Body of pancreas (tissue), 4 donors: ENCODE measurements around the gene NKAIN2. TPM values are rescaled to one million over a fixed set of nuclear protein-coding genes. Genes with fewer than 3 reads are reported as not detected.
"Not testable (repeated sequence)": the region's sequence is repeated elsewhere in the genome, so short reads cannot be mapped to it uniquely, and the experiment has no call there.

ENCODE experiments used
- ATAC-seq: fragments of 150-250 bp; one replicate; pipeline ENCODE4 v1.9.1; 2016
- DNase-seq, 4 donors: peaks; one replicate each; pipeline ENCODE4 v3.0.0-alpha.2; 2019
- H3K27ac ChIP-seq, 4 donors: fragments of 200-600 bp; sonication (generic); 1 replicate in 3 of 4; 2 replicates in 1 of 4; pipeline versions ENCODE4 v1.5.1 to v1.6.1; 2016 to 2019; ENCODE audit warnings: mild to moderate bottlenecking in 1 of 4, mixed read lengths in 1 of 4, moderate library complexity in 1 of 4
- H3K27me3 ChIP-seq, 2 donors: fragments of 200-600 bp; sonication (generic); one replicate each; pipeline ENCODE4 v1.6.0; 2016; ENCODE audit warnings: mild to moderate bottlenecking in 1 of 2
- H3K36me3 ChIP-seq, 2 donors: fragments of 200-600 bp; sonication (generic); replicated peaks in 1 of 2; 2 replicates each; pipeline ENCODE4 v1.5.1; 2016; ENCODE audit warnings: low read depth in 2 of 2; ENCODE audit not compliant: insufficient read depth in 1 of 2
- H3K4me1 ChIP-seq: fragments of 200-600 bp; sonication (generic); one replicate; pipeline ENCODE4 v1.6.0; 2016
- H3K4me3 ChIP-seq, 2 donors: fragments of 200-600 bp; sonication (generic); 1 replicate in 1 of 2; 2 replicates in 1 of 2; pipeline ENCODE4 v1.5.1; 2016 to 2019
- H3K9me3 ChIP-seq, 3 donors: fragments of 200-600 bp; sonication (generic); 1 replicate in 2 of 3; 2 replicates in 1 of 3; pipeline ENCODE4 v1.5.1; 2016
- POLR2A ChIP-seq, 3 donors: fragments of 450-650 bp; IDR thresholded peaks; one replicate each; pipeline ENCODE4 v1.6.1; 2016; ENCODE audit warnings: antibody characterized with exemption in 3 of 3, mild to moderate bottlenecking in 2 of 3
- WGBS, 2 donors: methylation state at CpG; one replicate each; pipeline ENCODE4 v1.1.5; 2017; 5-methylcytosine and 5-hydroxymethylcytosine counted together
- intact Hi-C: fragments of 100-400 bp; cut with DNase I; formaldehyde crosslinking; loops from one replicate; pipeline ENCODE4 v1.15.1; 2023
- total RNA-seq, 2 donors: library from RNA; depleted of rRNA; stranded (reverse); fragments of >200 nt; gene quantifications; one replicate each; pipeline ENCODE4 v1.1.0, GENCODE V29; 2016
- TF ChIP-seq, protein P1 (sequence below), 7 experiments: fragments of 450-650 bp in 4 of 7; fragments of 200-600 bp in 3 of 7; sonication (generic) in 3 of 7; IDR thresholded peaks; one replicate each; pipeline ENCODE4 v1.5.1; 2016 to 2019; ENCODE audit warnings: antibody characterized with exemption in 7 of 7

The NKAIN2 gene
- total RNA-seq, 2 donors from 2014 or later = not detected

DNA sequence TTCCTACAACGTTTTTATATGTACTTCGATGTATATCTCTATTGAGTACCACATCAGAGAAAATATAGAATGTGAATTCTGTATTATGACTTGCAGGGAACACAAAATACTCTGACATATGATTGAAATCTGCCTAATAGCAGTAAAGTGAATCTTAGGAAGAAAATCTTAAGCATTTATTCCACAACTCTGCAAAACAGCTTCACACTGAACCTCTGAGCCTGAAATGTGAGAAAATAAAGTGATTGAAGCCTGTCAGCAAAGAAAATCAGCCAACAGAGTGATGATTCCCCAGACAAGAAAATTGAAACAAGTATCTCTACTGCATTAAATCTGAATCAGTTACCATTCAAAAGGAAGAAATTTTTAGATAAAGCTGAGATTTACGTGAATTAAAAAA lies 659.1 kb downstream of the NKAIN2 start:
- intact Hi-C loops = no loop called here
- Histone ChIP-seq H3K4me1 (no peaks in the 10 kb centered on the region), H3K36me3 (no peaks in the 10 kb centered on the region), H3K27me3 (no peaks in the 10 kb centered on the region), H3K9me3 (no peaks in the 10 kb centered on the region), H3K4me3 (no peak overlapping the region), H3K27ac (no peak overlapping the region)
- TF ChIP-seq POLR2A (IDR thresholded peaks at IDR 0.05) = no peak
- TF ChIP-seq, protein P1, sequence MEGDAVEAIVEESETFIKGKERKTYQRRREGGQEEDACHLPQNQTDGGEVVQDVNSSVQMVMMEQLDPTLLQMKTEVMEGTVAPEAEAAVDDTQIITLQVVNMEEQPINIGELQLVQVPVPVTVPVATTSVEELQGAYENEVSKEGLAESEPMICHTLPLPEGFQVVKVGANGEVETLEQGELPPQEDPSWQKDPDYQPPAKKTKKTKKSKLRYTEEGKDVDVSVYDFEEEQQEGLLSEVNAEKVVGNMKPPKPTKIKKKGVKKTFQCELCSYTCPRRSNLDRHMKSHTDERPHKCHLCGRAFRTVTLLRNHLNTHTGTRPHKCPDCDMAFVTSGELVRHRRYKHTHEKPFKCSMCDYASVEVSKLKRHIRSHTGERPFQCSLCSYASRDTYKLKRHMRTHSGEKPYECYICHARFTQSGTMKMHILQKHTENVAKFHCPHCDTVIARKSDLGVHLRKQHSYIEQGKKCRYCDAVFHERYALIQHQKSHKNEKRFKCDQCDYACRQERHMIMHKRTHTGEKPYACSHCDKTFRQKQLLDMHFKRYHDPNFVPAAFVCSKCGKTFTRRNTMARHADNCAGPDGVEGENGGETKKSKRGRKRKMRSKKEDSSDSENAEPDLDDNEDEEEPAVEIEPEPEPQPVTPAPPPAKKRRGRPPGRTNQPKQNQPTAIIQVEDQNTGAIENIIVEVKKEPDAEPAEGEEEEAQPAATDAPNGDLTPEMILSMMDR (IDR thresholded peaks at IDR 0.05) = no peak
- WGBS, 2 donors = 45 to 60% methylated on average over 3 of the region's 3 CpGs
- ATAC-seq = no peak
- no peak for DNase-seq

DNA sequence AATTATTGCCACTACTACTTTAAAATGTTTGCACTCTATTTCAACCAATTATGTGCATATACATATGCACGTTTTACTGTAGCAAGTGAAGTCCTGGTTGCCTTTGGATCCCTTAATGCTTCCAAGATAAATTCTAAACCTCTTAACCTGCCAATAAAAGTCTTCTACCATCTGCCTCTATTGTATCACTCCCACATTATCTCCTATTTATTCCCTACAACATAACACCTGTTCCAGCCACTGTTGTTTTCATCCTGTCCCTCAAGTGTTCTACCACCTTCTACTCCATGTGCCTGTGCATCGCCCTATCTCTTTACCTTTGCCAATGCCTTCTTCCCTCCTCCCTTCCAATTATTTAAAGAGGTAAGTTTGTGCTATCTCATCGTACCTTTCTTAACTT lies 659.6 kb downstream of the NKAIN2 start:
- no peak for ATAC-seq
- Histone ChIP-seq H3K27me3 (no peaks in the 10 kb centered on the region), H3K36me3 (no peaks in the 10 kb centered on the region), H3K4me3 (no peak overlapping the region), H3K27ac (no peak overlapping the region), H3K9me3 (no peaks in the 10 kb centered on the region), H3K4me1 (no peaks in the 10 kb centered on the region)
- TF ChIP-seq, protein P1 (IDR thresholded peaks at IDR 0.05) = no peak
- TF ChIP-seq POLR2A (IDR thresholded peaks at IDR 0.05) = no peak
- WGBS, 2 donors = 63% methylated on average over 3 of the region's 3 CpGs
- intact Hi-C loops = no loop called here
- no peak for DNase-seq

DNA sequence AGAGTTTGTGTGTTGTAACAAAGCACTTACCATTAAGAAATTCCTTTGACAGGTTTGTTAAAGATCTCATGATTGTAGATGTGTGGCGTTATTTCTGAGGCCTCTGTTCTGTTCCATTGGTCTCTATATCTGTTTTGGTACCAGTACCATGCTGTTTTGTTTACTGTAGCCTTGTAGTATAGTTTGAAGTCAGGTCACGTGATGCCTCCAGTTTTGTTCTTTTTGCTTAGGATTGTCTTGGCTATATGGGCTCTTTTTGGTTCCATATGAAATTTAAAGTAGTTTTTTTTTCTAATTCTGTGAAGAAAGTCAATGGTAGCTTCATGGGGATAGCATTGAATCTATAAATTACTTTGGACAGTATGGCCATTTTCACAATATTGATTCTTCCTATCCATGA lies 660.9 kb downstream of the NKAIN2 start:
- ATAC-seq, H3K27me3 ChIP-seq, H3K4me1 ChIP-seq, H3K9me3 ChIP-seq, DNase-seq, H3K27ac ChIP-seq, H3K4me3 ChIP-seq, intact Hi-C loops, H3K36me3 ChIP-seq: not testable (repeated sequence)
- WGBS, 2 donors = 59 to 68% methylated on average over 2 of the region's 2 CpGs

DNA sequence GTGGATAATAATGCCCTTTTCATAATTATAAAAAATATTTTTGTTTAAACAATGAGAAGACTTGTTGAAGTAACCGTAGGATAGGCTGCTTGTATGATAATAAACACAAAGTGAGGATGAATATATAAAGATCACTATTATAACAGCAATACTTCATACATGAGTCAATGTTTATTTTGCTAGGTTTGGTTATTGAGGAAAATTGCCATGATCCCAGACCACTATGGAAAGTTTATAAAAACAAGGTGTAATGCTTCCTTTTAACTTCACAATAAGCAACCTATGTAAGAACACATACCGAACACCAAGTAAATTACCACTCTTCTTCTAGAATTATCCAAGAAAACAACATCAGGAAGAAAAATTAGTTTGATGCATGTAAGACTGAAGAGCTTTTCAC lies 663.3 kb downstream of the NKAIN2 start:
- no peaks in the 10 kb centered on the region for H3K9me3 ChIP-seq
- TF ChIP-seq, protein P1 (IDR thresholded peaks at IDR 0.05) = no peak
- TF ChIP-seq POLR2A (IDR thresholded peaks at IDR 0.05) = no peak
- no peaks in the 10 kb centered on the region for H3K36me3 ChIP-seq
- intact Hi-C loops = no loop called here
- H3K27ac ChIP-seq = no peak overlapping the region
- no peaks in the 10 kb centered on the region for H3K27me3 ChIP-seq
- H3K4me3 ChIP-seq = no peak overlapping the region
- WGBS, 2 donors = 70 to 80% methylated on average over 2 of the region's 2 CpGs
- DNase-seq (no peak), ATAC-seq (no peak)
- no peaks in the 10 kb centered on the region for H3K4me1 ChIP-seq

DNA sequence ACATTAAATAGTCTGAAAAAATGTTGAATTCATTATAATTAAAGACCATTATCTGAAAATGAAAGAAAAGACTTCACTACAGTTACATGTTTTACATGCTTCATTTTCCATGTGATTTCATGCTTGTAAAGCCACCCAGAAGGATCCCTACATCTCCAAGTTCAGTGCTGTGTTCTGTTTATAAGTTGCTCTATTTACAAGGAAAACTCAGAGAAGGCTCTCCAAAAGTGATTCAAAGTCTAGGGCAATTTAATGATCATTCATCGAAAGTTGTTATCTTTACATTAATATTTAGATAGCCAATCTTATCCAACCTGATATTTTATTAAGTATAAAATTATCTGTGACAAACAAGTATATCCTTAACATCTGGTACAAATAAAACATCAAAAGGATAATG lies 663.7 kb downstream of the NKAIN2 start:
- DNase-seq = no peak

More for the DNA sequence above, 663.7 kb downstream of the NKAIN2 start:
- no peaks in the 10 kb centered on the region for H3K4me1 ChIP-seq
- no peaks in the 10 kb centered on the region for H3K9me3 ChIP-seq
- H3K4me3 ChIP-seq = no peak overlapping the region
- intact Hi-C loops = no loop called here
- H3K36me3 ChIP-seq = no peaks in the 10 kb centered on the region
- no peak for TF ChIP-seq POLR2A (IDR thresholded peaks at IDR 0.05)
- TF ChIP-seq, protein P1 (IDR thresholded peaks at IDR 0.05) = no peak
- no peak overlapping the region for H3K27ac ChIP-seq
- no peak for ATAC-seq
- H3K27me3 ChIP-seq = no peaks in the 10 kb centered on the region
- 62 to 68% methylated on average over 1 of the region's 1 CpG for WGBS, 2 donors
